Iris pigment epithelial cell (primary cell): Measurements from ENCODE around the gene HTRA1.

Source experiments
- DNase-seq: peaks from one replicate; pipeline ENCODE4 v3.0.0-alpha.2; 2011; ENCODE audit warnings: low read depth

Gene HTRA1

DNA sequence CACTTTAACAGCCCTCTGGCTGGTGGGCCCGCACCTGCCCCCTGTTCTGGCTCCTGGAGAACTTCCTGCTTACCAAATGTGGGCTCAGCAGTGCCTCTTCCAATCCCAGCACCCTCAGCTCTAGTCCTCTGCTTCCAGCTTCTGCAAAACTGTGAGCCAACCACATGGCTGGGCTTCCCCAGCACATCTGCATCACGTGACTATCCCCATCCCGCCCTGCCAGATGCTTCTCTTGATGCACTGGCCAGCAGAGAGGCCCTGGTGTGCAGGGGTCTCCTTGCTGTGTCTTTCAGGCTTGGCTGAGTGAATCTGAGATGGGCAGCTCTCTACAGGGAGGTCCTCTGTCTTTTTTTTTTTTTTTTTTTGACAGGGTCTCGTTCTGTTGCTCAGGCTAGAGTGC, 55.4 kb downstream of the HTRA1 start:
- no peak for DNase-seq

DNA sequence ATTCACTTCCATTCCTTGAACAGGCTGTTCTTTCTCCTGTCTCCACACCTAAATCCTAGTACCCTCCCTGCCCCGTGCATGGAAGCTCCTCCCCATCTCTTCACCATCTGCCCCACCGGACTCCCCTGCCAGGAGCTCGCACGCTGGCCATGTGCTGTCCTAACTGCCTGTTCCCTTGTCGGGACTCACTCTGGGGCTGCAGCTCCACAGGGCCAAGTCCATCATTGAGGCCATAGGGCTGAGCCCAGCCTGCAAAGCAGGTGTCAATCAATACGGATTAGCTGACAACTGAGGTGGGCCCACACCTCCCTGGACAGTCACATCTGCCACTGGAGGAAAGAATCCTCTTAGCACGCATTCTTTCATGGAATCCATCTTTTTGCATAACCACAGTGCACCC, 57.8 kb downstream of the HTRA1 start:
- DNase-seq, result no peak

DNA sequence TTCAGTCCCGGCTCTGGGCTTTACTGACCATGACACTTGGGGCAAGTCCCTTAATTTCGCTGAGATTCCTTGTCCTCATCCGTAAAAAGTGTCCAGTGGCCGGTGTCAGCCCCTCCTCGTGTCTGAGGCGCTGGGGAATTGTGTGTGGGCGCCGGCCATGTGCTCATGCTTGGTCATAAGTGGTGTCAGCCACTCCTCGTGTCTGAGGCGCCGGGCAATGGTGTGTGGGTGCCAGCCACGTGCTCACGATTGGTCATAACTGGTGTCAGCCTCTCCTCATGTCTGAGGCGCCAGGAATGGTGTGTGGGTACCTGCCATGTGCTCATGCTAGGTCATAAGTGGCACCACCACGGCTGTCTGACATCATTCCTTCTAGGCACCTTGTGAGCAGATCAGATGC, 58.5 kb downstream of the HTRA1 start:
- DNase-seq, result no peak

DNA sequence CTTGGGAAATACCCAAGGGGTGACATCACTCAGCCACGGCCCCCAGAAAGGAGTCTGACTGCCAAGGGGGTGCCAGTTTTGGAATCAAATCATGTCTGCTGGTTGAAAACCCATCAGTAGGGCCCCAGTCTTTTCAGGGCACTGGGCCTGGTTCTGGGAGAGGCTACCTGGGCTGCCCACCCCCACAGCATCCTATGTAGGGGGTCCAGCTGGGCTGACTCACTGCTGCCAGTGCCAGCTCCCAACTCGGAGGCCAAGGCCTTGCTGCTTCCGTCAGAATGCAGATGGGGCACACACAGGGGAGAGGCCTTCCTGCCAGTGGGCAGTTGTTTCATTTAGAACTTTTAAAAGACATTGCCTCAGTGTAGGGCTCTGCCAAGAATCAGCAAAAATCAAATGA, 59.7 kb downstream of the HTRA1 start:
- DNase-seq, result no peak

DNA sequence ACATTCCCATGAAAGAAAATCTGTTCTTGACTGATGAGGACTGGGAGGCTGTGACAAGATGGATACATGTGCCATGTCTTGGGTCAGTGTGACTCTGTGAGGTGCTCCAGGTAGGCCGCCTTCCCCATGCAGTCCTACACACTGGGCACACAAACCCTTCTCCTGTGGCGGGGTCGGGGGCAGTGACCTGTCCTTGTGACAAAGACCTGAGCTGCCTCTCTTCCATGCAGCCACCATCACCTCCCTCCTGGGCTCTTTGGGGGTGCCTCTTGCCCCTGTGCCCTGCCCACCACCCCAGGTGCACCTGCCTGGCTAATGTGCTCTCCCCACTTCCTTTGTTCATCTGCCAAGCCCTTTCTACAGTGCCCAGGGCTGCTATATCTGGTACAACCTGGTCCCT, 63.5 kb downstream of the HTRA1 start:
- no peak for DNase-seq

DNA sequence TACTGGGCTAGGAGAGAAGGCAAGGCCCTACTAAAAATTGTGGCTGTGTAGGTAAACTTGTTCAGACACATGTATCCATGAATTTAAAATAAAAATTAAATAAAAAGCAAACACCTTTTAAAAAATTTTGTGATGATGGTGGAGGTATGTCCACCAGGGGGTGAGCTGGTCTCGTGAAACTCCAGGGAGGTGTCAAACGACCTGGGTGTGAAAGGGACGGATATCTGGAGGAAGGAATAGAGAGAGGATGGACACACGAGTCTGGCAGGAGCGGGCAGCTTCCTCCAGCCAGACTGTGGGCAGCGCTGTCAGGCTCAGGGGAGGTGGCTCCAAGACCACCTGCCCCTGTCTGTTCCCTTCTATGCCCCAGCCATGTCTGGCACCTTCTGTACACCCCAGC, 64.4 kb downstream of the HTRA1 start:
- DNase-seq, result no peak

DNA sequence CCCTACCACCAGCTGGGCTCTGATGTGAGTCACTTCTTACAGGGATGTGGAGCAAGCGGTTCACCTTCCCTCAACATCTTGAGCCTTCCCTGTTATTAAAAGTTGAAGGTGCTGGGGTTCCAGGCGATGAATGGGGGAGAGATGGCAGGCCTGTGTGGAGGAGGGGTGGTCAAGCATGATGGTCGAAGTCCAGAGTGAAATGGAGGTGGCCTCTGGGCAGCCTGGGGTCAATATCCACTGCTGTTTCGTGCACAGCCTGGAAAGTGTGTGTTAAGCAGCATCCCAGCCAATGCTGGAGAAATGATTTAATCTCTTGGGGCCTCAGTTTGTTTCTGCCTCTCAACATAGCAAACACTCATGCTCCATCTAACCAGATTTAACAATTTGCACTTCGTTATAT, 65.5 kb downstream of the HTRA1 start:
- no peak for DNase-seq

DNA sequence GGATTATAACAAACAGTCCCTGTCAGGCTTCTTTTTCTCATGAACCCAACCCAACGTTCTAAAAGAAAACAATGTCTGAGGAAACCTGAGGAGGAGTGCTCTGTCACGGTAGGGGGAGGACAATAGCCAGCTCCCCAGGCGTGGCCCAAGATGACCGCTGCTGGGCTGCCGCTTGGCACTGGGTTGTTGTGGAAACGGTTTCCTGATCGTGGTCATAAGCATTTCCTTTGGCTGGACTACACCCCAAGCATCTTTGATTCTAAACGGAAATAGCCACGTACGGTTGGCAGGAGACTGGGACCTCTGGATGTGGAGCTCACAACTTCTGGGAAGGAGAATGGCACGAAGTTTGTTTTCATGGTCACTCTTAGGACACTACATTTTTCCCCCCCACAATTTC, 68.8 kb downstream of the HTRA1 start:
- no peak for DNase-seq

DNA sequence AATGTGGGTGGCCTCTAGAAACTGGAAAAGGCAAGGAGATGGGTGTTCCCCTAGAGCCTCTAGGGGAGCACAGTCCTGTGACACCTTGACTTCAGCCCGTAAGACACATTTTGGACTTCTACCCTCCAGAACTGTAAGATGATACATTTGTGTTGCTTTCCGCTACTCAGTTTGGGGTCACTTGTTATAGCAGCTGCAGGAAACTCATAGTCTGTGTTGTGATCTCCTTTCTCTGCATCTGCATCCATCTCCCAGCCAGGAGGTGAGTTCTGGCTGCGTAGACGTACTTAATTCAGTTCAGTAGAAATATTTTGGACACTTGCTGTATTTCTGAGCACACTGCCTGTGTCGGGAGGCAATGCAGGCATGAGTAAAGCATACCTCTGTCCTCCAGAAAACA, 69.9 kb downstream of the HTRA1 start:
- DNase-seq, result no peak

DNA sequence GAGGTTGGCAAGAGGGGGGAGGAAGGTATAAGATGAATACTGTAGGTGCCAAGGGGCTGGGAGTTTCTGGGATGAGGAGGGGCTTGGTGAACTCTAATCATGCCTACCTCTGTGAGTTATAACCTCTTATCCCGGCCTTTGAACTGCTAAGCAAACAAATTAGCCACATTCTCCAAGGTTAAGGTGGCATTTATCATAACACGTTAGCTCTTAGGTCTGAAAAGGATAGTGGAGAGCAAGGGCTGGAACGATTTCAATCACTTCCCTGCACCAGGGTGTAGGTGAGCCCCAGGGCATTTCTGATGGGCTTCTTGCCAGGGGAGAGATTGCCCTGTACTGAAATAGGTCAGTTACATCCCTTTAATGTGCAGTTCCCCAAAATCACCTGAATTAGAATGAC, 70.6 kb downstream of the HTRA1 start:
- DNase-seq, result no peak

DNA sequence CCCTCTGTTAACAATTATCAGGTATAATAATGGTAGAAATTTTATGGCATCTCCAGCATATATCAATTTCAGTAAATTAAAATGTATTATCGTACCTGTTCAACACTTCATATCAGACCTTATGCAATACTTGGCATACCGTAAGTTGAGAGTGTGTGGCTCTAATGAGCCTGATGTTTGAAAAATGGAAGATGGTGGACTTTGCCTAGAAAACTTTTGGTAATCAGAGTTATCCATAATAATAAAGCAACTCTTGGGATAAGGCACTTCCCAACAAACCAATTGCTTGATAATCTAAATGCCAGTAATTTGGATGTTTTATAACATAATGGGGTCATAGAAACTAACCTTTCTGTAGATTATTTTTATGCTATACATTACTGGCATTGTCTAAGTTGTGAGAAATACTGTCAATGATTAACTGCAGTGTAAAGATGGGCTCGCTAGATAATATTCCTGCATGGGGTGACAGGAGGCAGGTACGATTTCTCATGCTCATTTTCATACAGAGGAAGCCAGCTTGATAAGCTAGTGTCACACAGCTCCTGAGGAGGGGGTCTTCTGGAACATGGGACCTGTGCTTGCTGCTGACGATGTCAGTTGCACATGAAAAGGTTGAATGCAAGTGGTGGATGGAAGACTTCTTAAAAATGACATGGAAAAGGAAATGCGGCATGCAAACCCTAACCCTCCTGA, 71.4 kb downstream of the HTRA1 start:
- DNase-seq, result no peak

DNA sequence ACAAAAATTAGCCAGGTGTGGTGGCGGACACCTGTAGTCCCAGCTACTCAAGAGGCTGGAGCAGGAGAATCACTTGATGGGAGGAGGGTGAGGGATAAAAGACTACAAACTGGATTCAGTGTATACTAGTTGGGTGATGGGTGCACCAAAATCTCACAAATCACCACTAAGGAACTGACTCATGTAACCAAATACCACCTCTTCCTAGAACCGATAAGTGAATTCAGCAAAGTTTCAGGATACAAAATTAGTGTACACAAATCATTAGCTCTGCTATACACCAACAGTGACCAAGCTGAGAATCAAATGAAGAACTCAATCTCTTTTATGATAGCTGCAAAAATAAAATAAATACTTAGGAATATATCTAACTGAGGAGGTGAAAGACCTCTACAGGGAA, 76.2 kb downstream of the HTRA1 start:
- DNase-seq, result no peak

DNA sequence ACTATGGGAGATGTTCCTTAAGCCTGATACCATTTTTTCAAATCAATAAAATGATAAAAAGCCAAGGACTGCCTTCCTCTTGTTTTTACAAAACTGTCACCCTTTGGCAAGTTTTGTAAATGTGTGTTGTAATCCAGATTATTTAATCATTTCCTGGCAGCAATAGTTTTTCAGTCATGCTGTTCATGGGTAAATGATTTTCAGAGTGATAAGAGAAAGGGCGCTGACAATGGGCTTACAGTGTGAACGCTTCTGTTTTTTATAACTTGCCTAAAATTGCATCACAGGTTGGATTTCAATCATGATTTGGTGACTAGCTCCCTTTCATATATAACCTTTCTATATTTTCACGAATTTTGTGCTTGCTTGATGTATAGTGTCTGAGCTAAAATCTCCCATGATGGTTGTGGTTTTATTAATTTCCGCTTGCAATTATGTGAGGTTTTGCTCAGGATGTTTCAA, 80.2 kb downstream of the HTRA1 start:
- no peak for DNase-seq

DNA sequence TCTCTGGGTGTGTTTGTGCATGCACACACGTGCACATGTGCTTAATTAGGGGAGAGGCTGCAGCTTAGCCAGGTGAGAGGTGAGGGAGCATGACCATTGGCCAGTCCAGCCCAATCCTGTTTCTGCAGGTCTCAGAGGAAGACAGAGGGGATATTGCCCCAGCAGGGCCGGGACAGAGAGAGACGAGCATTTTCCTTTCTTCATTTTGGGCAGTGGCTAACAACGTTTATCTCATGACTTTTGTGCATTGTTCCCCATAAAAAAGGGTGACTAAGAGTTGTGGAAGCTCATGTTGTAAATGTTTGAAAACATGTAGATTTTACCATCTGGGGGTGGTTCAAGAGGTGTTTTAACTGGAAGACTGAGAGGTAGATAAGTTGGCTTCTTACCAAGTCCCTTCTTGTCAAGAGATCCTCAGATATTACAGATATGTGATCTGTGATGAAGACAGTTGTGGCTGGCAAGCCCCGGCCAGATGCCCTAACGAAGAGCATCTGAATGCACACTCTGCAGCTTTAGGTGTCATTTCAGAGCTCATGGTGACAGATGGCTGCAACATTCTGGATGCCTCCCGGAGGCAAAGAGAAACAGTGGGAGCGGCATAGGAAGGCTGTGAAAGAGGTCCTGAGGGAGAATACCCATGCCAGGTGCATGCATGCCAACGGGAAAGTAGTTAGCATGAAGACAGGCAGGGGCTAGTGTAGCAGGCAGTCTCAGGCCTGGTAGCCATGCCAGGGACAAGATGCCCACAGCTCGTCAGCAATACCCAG, 82.5 kb downstream of the HTRA1 start:
- no peak for DNase-seq

DNA sequence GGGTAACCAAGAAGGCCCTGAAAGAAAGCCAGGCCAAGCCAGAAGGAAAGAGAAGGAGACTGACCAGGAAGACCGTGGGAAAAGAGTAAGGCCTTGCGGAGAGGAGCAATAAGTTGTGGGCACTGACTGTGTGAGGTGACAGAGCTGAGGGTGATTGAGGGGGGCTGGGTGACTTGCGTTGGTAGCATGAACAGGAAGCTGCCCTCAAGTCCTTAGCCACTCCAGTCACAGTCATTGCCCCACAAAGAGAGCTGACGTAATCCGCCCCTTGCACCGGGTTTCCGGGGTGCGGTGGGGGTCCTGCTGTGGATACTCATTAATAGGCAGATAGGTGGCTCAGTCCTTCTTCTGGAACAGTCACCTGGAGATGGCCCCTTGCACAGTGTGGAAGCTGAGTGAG, 83.1 kb downstream of the HTRA1 start:
- no peak for DNase-seq

DNA sequence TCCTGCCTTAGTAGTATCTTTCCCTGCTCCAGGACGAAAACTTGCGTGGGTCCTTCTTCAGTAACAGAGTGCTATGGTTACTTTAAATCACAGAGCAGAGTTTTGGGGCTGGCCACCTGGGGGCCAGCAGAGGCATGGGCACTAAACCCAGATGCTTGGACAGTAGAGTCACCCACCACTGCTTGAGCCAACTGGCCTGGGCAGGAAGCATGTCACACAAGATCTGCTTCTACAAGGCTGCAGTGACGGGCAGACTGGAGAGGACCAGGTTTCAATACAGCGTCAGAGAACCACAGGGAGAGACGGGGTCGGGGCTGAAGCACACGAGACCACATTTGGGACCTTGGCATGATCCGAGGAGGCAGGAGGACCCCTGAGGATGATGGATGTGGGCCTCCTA, 84.9 kb downstream of the HTRA1 start:
- no peak for DNase-seq

DNA sequence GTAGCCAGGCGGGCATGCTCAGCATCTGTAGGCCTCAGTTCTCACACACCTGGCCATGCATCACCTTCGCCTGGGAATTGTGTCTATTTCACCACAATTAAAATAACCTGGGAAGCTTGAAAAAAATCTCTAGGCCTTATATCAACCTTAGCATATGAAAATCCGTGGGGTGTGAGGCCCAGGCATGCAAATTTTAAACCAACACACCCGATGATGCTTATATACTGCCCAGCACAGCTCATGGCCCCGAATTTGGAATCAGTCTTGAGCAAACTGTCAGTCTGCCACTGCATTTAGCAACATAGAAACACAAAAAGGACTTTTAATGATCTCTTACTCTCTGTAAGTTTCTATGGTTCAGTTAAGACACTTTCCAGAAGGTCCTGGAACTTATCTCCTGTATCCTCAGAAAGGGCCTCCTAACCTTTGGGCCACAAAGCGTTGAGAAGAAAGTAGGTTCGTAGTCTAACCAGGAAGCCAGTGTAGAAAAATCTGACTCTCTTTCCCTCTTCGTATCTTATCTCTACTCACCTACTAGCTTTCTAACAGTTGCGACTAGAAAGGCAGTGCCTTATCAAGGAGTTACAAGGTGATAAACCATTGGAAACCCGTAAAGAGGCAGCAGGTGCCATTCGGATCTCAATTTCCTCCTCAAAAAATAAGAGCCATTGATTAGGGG, 87.2 kb downstream of the HTRA1 start:
- no peak for DNase-seq

DNA sequence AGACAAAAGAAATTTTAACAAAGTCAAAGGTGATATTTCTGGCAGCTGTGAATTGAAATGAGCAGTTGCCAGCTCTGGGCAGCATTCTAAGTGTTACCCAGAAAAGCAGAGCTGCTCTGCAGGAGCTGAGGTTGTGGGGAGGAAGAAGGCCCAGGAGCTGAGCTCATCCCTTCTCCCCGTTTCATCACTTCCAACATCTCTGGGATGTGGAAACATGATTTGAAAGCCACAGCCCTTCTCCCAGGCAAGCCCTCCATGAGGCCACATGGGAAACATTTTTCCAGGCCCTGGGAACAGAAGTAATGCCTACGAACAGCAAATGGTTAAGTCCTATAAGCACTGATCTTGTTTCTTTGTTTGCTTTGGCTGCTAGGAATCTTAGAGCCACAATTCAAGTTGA, 88.3 kb downstream of the HTRA1 start:
- no peak for DNase-seq

DNA sequence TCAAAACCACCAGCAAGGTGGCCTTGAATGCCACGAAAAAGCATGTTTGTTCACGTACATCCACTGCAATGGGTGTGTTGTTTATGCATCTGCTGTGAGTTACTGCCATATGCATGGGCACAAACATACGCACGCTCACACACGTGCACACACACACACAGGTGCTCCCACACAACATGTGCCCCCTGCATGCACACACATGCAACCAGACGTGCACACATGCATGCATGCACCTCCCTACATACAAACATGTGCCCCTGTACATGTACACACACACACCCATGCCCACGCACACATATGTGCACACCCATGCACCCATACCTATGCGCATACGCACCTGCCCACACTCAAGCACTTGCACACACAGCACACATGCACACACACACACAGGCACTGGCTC, 89.1 kb downstream of the HTRA1 start:
- no peak for DNase-seq

DNA sequence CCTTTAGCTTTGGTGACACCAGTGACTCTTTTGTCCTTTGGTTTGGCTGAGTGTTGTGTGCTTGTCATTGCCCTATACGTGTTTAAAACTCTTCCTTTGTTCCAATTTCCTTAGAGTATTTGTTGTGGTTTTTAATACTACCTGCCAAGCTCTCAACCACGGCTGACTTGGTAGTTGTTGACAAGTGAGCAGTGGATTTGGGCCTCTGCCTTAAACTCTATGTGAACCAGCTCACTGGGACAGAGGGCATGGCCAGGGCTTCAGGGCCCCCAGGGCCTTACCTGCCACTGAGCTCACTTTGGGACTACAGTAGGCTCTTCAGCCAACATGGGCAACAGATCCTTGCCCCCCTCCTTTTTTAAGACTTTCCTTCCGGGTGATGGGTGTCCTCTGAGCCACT, 89.6 kb downstream of the HTRA1 start:
- DNase-seq, result no peak

DNA sequence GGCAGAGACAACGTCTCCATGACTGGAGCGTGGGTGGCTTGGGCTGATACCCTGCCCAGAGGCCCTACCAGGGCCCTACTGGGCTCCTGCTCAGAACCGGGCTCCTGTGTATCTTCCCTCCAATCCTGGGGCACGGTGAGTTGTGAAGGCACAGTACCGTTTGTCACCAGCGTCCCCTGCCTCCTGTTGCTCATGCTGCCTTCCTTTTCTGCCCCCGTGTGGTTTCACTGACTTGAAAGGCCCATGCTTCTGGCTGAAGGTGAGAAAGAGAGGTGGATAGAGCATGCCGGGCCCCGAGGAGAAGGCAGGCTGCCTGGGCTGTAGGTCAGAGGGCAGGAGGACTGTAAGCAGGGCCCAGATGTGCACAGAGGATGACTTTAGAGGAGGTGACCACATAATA, 90.1 kb downstream of the HTRA1 start:
- DNase-seq, result no peak

DNA sequence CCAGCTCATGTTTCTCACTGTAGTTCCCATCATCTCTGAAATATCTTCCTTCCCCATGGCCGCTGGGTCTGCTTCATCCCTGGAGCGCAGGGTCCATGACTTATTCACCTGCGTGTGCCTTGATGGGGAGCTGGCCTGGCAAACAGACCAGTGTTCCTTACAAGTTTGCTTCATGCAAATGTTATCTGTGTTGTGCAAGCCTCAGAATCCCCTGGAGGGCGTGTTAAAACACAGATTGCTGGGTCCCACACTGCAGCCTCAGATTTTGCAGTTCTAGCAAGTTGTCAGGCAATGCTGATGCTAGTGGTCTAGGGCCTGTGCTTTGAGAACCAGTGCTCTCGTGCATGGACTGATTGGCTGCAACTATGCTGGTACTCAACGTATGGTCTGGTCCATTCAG, 92.0 kb downstream of the HTRA1 start:
- no peak for DNase-seq
